ENCODE measurements around the gene TMEM51.

DNA sequence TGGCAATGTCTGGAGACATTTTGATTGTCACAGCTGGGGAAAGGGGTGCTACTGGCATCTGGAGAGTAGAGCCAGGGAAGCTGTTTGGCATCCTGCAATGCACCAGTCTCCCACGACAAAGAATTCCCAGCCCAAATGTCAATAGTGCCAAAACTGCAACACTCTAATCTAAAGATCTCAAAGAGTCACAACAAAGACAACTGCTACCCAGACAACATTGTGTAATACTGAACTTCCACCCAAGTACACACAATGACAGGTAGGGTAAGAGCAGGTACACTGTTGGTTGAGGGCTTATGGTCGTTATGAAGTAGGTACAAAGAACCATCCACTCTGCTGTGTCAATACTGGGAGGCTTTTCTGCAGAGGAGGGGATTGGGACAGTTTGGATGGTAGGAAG, 8.2 kb upstream of the TMEM51 start:
- TF ChIP-seq CTCF (IDR thresholded peaks at IDR 0.05) (no peak), POLR2A (IDR thresholded peaks at IDR 0.05) (no peak), EP300 (IDR thresholded peaks at IDR 0.05; ENCODE audit: low read depth) (no peak)

All from transverse colon (tissue), 3 donors.